ENCODE data around the gene A3GALT2. TPM values are rescaled to one million over a fixed set of nuclear protein-coding genes. Genes with fewer than 3 reads are reported as not detected.
A peak's percentile ranks its signal among the peaks of the same experiment; 100 is the strongest.

The A3GALT2 gene
- total and polyA plus RNA-seq, 8 donors: 0.07 TPM; not detected in 7

GRCh38 chr1:33363470-33363861 is 42.6 kb upstream of the A3GALT2 start:
- H3K9me3 ChIP-seq: no peaks in the 10 kb centered on the region
- no peak for ATAC-seq
- H3K27me3 ChIP-seq: no peaks in the 10 kb centered on the region
- FAIRE-seq: no peak
- WGBS, 2 donors: 64 to 73% methylated on average over 5 of the region's 5 CpGs
- no peak for TF ChIP-seq CTCF (IDR thresholded peaks at IDR 0.05)
- H3K4me1 ChIP-seq: peaks cover 15 to 19% (median 16%) of the 10 kb centered on the region in 3 donors
- H3K36me3 ChIP-seq: no peaks in the 10 kb centered on the region
- peak overlapping the region; percentile 46 to 75 (median 60) for H3K27ac ChIP-seq
- no peak overlapping the region for H3K4me3 ChIP-seq
- intact Hi-C loops (cut with DNase I): no loop called here
- DNase-seq: no peak

- peaks cover 15 to 19% (median 16%) of the 10 kb centered on the region in 3 donors for H3K4me1 ChIP-seq
- FAIRE-seq: no peak
Observed at GRCh38 chr1:33363021-33363420, 42.1 kb upstream of the A3GALT2 start.

GRCh38 chr1:33361532-33362235 is 40.8 kb upstream of the A3GALT2 start:
- Histone ChIP-seq H3K4me1 (peaks cover 15 to 19% (median 16%) of the 10 kb centered on the region in 3 donors), H3K36me3 (no peaks in the 10 kb centered on the region), H3K4me3 (no peak overlapping the region), H3K27ac (no peak overlapping the region), H3K27me3 (no peaks in the 10 kb centered on the region), H3K9me3 (no peaks in the 10 kb centered on the region)
- intact Hi-C loops (cut with DNase I): no loop called here
- TF ChIP-seq CTCF (IDR thresholded peaks at IDR 0.05): no peak
- WGBS, 2 donors: 81 to 89% methylated on average over 11 of the region's 11 CpGs
- no peak for DNase-seq
- no peak for FAIRE-seq
- no peak for ATAC-seq

More at GRCh38 chr1:33363021-33363420, 42.1 kb upstream of the A3GALT2 start:
- H3K36me3 ChIP-seq: no peaks in the 10 kb centered on the region
- intact Hi-C loops (cut with DNase I): no loop called here
- H3K4me3 ChIP-seq: no peak overlapping the region
- no peak for DNase-seq
- no peak for TF ChIP-seq CTCF (IDR thresholded peaks at IDR 0.05)
- no peak for ATAC-seq
- WGBS, 2 donors: 63 to 64% methylated on average over 5 of the region's 5 CpGs
- no peaks in the 10 kb centered on the region for H3K9me3 ChIP-seq
- H3K27me3 ChIP-seq: no peaks in the 10 kb centered on the region
- peak overlapping the region in 2 of 4 donors; percentile 58 to 61 for H3K27ac ChIP-seq

- Histone ChIP-seq H3K4me1 (peaks cover 15 to 19% (median 16%) of the 10 kb centered on the region in 3 donors), H3K36me3 (no peaks in the 10 kb centered on the region), H3K4me3 (no peak overlapping the region), H3K27me3 (no peaks in the 10 kb centered on the region), H3K9me3 (no peaks in the 10 kb centered on the region), H3K27ac (no peak overlapping the region)
- DNase-seq (no peak), ATAC-seq (no peak), FAIRE-seq (no peak)
- 85 to 88% methylated on average over 1 of the region's 1 CpG for WGBS, 2 donors
- no peak for TF ChIP-seq CTCF (IDR thresholded peaks at IDR 0.05)
- intact Hi-C loops (cut with DNase I): no loop called here
Observed at GRCh38 chr1:33360367-33360766, 39.5 kb upstream of the A3GALT2 start.

GRCh38 chr1:33359931-33360330 is 39.0 kb upstream of the A3GALT2 start:
- no peak for TF ChIP-seq CTCF (IDR thresholded peaks at IDR 0.05)
- WGBS, 2 donors: 82 to 89% methylated on average over 2 of the region's 2 CpGs
- peaks cover 14 to 17% (median 16%) of the 10 kb centered on the region in 3 donors for H3K4me1 ChIP-seq
- H3K27me3 ChIP-seq: no peaks in the 10 kb centered on the region
- no peaks in the 10 kb centered on the region for H3K36me3 ChIP-seq
- DNase-seq: no peak
- intact Hi-C loops (cut with DNase I): no loop called here
- H3K9me3 ChIP-seq: no peaks in the 10 kb centered on the region
- no peak for FAIRE-seq
- no peak for ATAC-seq
- no peak overlapping the region for H3K4me3 ChIP-seq
- H3K27ac ChIP-seq: no peak overlapping the region
